ENCODE results near the gene LPIN2. TPM values are rescaled to one million over a fixed set of nuclear protein-coding genes. Genes with fewer than 3 reads are reported as not detected.

Gene LPIN2
- total and polyA plus RNA-seq, 2 of the 13 experiments (the other 11 are each of a cell fraction or from before 2014, with no cell fraction given) = 46.0 to 119 TPM

DNA sequence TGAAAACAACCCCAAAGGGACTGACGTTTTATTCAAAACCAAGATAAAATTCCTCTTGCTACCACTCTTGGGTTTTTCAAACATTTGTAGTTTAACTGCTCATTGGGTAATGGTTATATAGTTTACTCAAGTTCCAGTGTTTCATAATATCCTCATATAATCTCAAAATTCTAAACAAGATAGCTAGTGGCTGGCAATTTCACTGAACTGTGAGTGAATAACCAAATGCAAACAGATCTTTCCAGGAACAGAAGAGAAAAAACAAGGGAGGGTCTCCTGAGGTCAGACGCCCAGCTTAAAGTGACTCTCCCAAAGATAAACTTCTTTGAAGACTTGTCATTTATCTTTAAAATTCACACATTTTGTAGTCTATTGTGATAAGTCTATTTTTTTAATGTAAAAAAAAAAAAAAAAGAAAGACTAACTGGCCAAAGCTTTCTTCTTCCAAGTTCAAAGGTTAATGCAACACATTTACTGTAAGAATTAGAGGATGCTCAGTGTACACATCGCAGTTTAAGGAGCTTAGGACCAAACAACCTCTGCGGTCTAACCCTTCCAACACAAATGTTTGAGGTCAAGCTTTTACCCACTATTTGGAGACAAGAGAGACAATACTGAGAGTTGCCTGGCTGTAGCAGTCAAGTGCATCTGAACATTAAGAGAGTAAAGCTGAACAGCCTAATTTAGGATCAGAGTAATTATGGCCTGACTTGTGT is 26.6 kb downstream of the LPIN2 start (continued):
- TF ChIP-seq RBM22 (optimal IDR thresholded peaks at IDR 0.05; ENCODE audit: low read length) (peak; percentile 59), CBFB (CRISPR knock-in tag; IDR thresholded peaks at IDR 0.05) (peak; percentile 95), CREB1 (IDR thresholded peaks at IDR 0.05) (no peak), CREB1 (CRISPR knock-in tag; IDR thresholded peaks at IDR 0.05) (peak; percentile 21; the same call in 1 of the 2 replicates), ZNF644 (CRISPR knock-in tag; IDR thresholded peaks at IDR 0.05; ENCODE audit: low read depth) (0 out of 2 replicates have a peak, but pooled peaks have one; percentile 9), KLF16 (CRISPR knock-in tag; IDR thresholded peaks at IDR 0.05) (0 out of 4 replicates have a peak, but pooled peaks of 1 of the 2 experiments have one; percentile 31), ZNF3 (CRISPR knock-in tag; IDR thresholded peaks at IDR 0.05) (0 out of 2 replicates have a peak, but pooled peaks have one; percentile 61)

DNA sequence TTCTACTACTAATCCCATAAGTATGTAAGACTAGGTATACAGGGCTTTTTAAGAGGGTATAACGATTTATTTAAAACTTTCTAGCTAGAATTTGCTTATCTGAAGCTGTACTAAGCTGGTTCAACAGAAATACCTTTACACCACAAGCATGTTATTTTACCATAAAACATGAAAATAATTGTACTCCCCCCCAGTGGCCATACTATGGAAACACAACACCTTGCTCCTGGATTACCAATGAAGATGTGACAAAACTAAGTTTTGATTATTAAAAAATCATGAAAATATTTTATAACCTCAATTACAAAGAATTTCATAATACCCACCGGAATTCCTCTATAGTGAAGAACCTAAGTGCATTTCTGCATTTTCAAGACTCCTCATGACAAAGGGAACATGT is 27.3 kb downstream of the LPIN2 start:
- Histone ChIP-seq H3K4me1 (ENCODE audit: insufficient read depth, low read length) (peaks cover 99% of the 10 kb centered on the region), H3K27ac (ENCODE audit: extremely low read length, insufficient read depth, low read length) (peak overlapping the region; percentile 81), H3K27me3 (ENCODE audit: control insufficient read depth in 1 of 2, insufficient read depth in 2 of 2, low read length in 2 of 2) (no peaks in the 10 kb centered on the region), H3K4me3 (replicated peaks in 1 of 3; ENCODE audit: insufficient read depth in 1 of 3, low read depth in 2 of 3, low read length in 3 of 3) (no peak overlapping the region), H4K20me1 (ENCODE audit: insufficient read depth, low read length) (peaks cover 90% of the 10 kb centered on the region), H2AFZ (ENCODE audit: low read length) (no peak overlapping the region), H3K36me3 (replicated peaks in 1 of 2; ENCODE audit: control insufficient read depth in 1 of 2, insufficient read depth in 2 of 2, low read length in 2 of 2) (peaks cover 0 to 10% of the 10 kb centered on the region in 2 experiments; a peak in 2 of 5 replicates), H3K9ac (ENCODE audit: insufficient read depth, low read depth, low read length) (peak overlapping the region; percentile 36; the same call in 1 of the 2 replicates), H3K9me3 (ENCODE audit: low read length) (no peaks in the 10 kb centered on the region), H3K79me2 (ENCODE audit: insufficient read depth, low read length) (peaks cover 93% of the 10 kb centered on the region), H3K4me2 (ENCODE audit: low read depth, low read length) (peak overlapping the region; percentile 67)
- POLR2A ChIA-PET = interaction anchor here (0.6 to 2.7 kb wide), 22 partner anchors 9 to 260 kb away, joined by 3 to 40 read pairs (median 4); no protein-coding TSS in a partner anchor
- 0 out of 2 replicates have a peak, but pooled peaks have one; percentile 9 for TF ChIP-seq KLF9 (CRISPR knock-in tag; IDR thresholded peaks at IDR 0.05; ENCODE audit: low read depth)
- TF ChIP-seq, protein P1, sequence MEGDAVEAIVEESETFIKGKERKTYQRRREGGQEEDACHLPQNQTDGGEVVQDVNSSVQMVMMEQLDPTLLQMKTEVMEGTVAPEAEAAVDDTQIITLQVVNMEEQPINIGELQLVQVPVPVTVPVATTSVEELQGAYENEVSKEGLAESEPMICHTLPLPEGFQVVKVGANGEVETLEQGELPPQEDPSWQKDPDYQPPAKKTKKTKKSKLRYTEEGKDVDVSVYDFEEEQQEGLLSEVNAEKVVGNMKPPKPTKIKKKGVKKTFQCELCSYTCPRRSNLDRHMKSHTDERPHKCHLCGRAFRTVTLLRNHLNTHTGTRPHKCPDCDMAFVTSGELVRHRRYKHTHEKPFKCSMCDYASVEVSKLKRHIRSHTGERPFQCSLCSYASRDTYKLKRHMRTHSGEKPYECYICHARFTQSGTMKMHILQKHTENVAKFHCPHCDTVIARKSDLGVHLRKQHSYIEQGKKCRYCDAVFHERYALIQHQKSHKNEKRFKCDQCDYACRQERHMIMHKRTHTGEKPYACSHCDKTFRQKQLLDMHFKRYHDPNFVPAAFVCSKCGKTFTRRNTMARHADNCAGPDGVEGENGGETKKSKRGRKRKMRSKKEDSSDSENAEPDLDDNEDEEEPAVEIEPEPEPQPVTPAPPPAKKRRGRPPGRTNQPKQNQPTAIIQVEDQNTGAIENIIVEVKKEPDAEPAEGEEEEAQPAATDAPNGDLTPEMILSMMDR (CRISPR knock-in tag; IDR thresholded peaks at IDR 0.05) = peak; percentile 36; the same call in 1 of the 2 replicates
- TF ChIP-seq TEAD2 (CRISPR knock-in tag; IDR thresholded peaks at IDR 0.05) = no peak
- TF ChIP-seq CHD4 (IDR thresholded peaks at IDR 0.05; ENCODE audit: borderline replicate concordance, low read length) = 0 out of 2 replicates have a peak, but pooled peaks have one; percentile 18
- TF ChIP-seq, protein P2, sequence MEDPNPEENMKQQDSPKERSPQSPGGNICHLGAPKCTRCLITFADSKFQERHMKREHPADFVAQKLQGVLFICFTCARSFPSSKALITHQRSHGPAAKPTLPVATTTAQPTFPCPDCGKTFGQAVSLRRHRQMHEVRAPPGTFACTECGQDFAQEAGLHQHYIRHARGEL (CRISPR knock-in tag; IDR thresholded peaks at IDR 0.05) = no peak
- TF ChIP-seq STAG1 (CRISPR knock-in tag; IDR thresholded peaks at IDR 0.05) = peak; percentile 39
- 0 out of 2 replicates have a peak, but pooled peaks have one; percentile 10 for TF ChIP-seq SMC3 (IDR thresholded peaks at IDR 0.05; ENCODE audit: low read length)
- in situ Hi-C loops (cut with HindIII; ENCODE audit: extremely low pct_ligation_motif_present, low pct_unique_long_range_greater_than_20kb) (no loop called here), intact Hi-C loops (cut with micrococcal nuclease; ENCODE audit: unreplicated experiment) (loop anchor here (1.0 to 2.0 kb wide), 4 partner anchors 51 to 261 kb away; no protein-coding TSS in a partner anchor)
- DNase-seq (ENCODE audit: low spot score) (peak; percentile 50), ATAC-seq (no peak), FAIRE-seq (no peak)
- WGBS (ENCODE audit: low lambda C conversion rate) = 11% methylated on average over 2 of the region's 2 CpGs
- CTCF ChIA-PET (ENCODE audit: low intra/inter-chr PET ratio, low total read pairs) = interaction anchor here (0.9 to 1.3 kb wide), 2 partner anchors 38 to 53 kb away, joined by 3 to 4 read pairs; no protein-coding TSS in a partner anchor
- BruUV-seq (replicated peaks) = no TSS peak

Data from HepG2 (cell line).